ENCODE results near the gene KRTAP5-5. TPM values are rescaled to one million over a fixed set of nuclear protein-coding genes. Genes with fewer than 3 reads are reported as not detected.
"Not testable (repeated sequence)": the region's sequence is repeated elsewhere in the genome, so short reads cannot be mapped to it uniquely, and the experiment has no call there.

KRTAP5-5 gene
- polyA plus RNA-seq, 1 donor (not counting 4 experiments of a cell fraction or from before 2014, with no cell fraction given) = not detected

GRCh38 chr11:1669546-1670218, 40.1 kb downstream of the KRTAP5-5 start:
- Histone ChIP-seq H2AFZ (ENCODE audit: control insufficient read depth, low read length) (no peak overlapping the region), H3K4me2 (ENCODE audit: control insufficient read depth, extremely low read depth, insufficient read depth, low read depth, low read length) (no peak overlapping the region), H3K27me3 (ENCODE audit: control insufficient read depth, extremely low read depth, insufficient read depth, low read length) (peaks cover 38% of the 10 kb centered on the region), H3K27ac (ENCODE audit: control insufficient read depth, insufficient read depth, low read length) (no peak overlapping the region), H3K9me1 (ENCODE audit: control insufficient read depth, extremely low read depth, insufficient read depth, low read length) (no peaks in the 10 kb centered on the region), H4K20me1 (ENCODE audit: control insufficient read depth, extremely low read depth, insufficient read depth, low read length) (no peaks in the 10 kb centered on the region), H3K9me3 (ENCODE audit: control insufficient read depth, low read depth, low read length) (no peaks in the 10 kb centered on the region), H3K79me2 (ENCODE audit: control insufficient read depth, insufficient read depth, low read length) (no peaks in the 10 kb centered on the region), H3K4me3 (ENCODE audit: control insufficient read depth in 2 of 3, extremely low read depth in 1 of 3, insufficient read depth in 2 of 3, low read depth in 1 of 3, low read length in 3 of 3) (no peak overlapping the region), H3K4me1 (ENCODE audit: control insufficient read depth, extremely low read depth, insufficient read depth, low read length) (no peaks in the 10 kb centered on the region), H3K36me3 (ENCODE audit: control insufficient read depth in 2 of 2, extremely low read depth in 1 of 2, insufficient read depth in 2 of 2, low read length in 2 of 2) (no peaks in the 10 kb centered on the region), H3K9ac (ENCODE audit: control insufficient read depth, extremely low read depth, insufficient read depth, low read length) (no peak overlapping the region)
- no peak for TF ChIP-seq EZH2 (IDR thresholded peaks at IDR 0.05; ENCODE audit: low read length)
- TF ChIP-seq CTCF (optimal IDR thresholded peaks at IDR 0.05 in 1 of 3, IDR thresholded peaks at IDR 0.05 in 1 of 3, conservative IDR thresholded peaks at IDR 0.05 in 1 of 3; ENCODE audit: extremely low read depth in 1 of 3, insufficient read depth in 2 of 3, low read length in 3 of 3) = no peak
- DNase-seq (ENCODE audit: low read depth, low spot score) (no peak), FAIRE-seq (no peak)
- dilution Hi-C loops (cut with MboI; ENCODE audit: extremely low pct_ligation_motif_present, low sequenced_read_pairs) = no loop called here

GRCh38 chr11:1670457-1670856, 40.9 kb downstream of the KRTAP5-5 start:
- H3K36me3 ChIP-seq (ENCODE audit: control insufficient read depth in 2 of 2, extremely low read depth in 1 of 2, insufficient read depth in 2 of 2, low read length in 2 of 2); H3K9me3 ChIP-seq (ENCODE audit: control insufficient read depth, low read depth, low read length); H3K79me2 ChIP-seq (ENCODE audit: control insufficient read depth, insufficient read depth, low read length); H2AFZ ChIP-seq (ENCODE audit: control insufficient read depth, low read length); H3K4me1 ChIP-seq (ENCODE audit: control insufficient read depth, extremely low read depth, insufficient read depth, low read length); dilution Hi-C loops (cut with MboI; ENCODE audit: extremely low pct_ligation_motif_present, low sequenced_read_pairs); H3K27ac ChIP-seq (ENCODE audit: control insufficient read depth, insufficient read depth, low read length); H4K20me1 ChIP-seq (ENCODE audit: control insufficient read depth, extremely low read depth, insufficient read depth, low read length); H3K9ac ChIP-seq (ENCODE audit: control insufficient read depth, extremely low read depth, insufficient read depth, low read length); DNase-seq (ENCODE audit: low read depth, low spot score); FAIRE-seq; H3K4me2 ChIP-seq (ENCODE audit: control insufficient read depth, extremely low read depth, insufficient read depth, low read depth, low read length); H3K9me1 ChIP-seq (ENCODE audit: control insufficient read depth, extremely low read depth, insufficient read depth, low read length); H3K4me3 ChIP-seq (ENCODE audit: control insufficient read depth in 2 of 3, extremely low read depth in 1 of 3, insufficient read depth in 2 of 3, low read depth in 1 of 3, low read length in 3 of 3): not testable (repeated sequence)
- H3K27me3 ChIP-seq (ENCODE audit: control insufficient read depth, extremely low read depth, insufficient read depth, low read length) = peaks cover 42% of the 10 kb centered on the region

DNA sequence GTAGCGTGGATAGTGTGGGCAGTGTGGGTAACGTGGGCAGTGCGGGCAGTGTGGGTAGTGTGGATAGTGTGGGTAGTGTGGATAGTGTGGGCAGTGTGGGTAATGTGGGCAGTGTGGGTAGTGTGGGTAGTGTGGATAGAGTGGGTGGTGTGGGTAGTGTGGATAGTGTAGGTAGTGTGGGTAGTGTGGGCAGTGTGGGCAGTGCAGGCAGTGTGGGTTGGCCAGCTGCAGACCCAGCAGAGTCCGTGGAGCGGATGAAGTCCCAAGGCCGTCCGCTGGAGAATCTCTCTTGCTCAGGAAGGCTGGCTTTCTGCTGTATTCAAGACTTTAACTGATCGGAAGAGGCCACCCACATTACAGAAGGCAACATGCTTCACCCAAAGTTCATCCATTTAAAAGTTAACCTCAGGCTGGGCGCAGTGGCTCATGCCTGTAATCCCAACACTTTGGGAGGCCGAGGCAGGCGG, 41.4 kb downstream of the KRTAP5-5 start:
- Histone ChIP-seq H3K4me2 (ENCODE audit: control insufficient read depth, extremely low read depth, insufficient read depth, low read depth, low read length) (no peak overlapping the region), H3K36me3 (ENCODE audit: control insufficient read depth in 2 of 2, extremely low read depth in 1 of 2, insufficient read depth in 2 of 2, low read length in 2 of 2) (no peaks in the 10 kb centered on the region), H4K20me1 (ENCODE audit: control insufficient read depth, extremely low read depth, insufficient read depth, low read length) (no peaks in the 10 kb centered on the region), H2AFZ (ENCODE audit: control insufficient read depth, low read length) (no peak overlapping the region), H3K79me2 (ENCODE audit: control insufficient read depth, insufficient read depth, low read length) (no peaks in the 10 kb centered on the region), H3K4me3 (ENCODE audit: control insufficient read depth in 2 of 3, extremely low read depth in 1 of 3, insufficient read depth in 2 of 3, low read depth in 1 of 3, low read length in 3 of 3) (no peak overlapping the region), H3K4me1 (ENCODE audit: control insufficient read depth, extremely low read depth, insufficient read depth, low read length) (no peaks in the 10 kb centered on the region), H3K9me3 (ENCODE audit: control insufficient read depth, low read depth, low read length) (no peaks in the 10 kb centered on the region), H3K27ac (ENCODE audit: control insufficient read depth, insufficient read depth, low read length) (no peak overlapping the region), H3K27me3 (ENCODE audit: control insufficient read depth, extremely low read depth, insufficient read depth, low read length) (peaks cover 42% of the 10 kb centered on the region), H3K9me1 (ENCODE audit: control insufficient read depth, extremely low read depth, insufficient read depth, low read length) (no peaks in the 10 kb centered on the region), H3K9ac (ENCODE audit: control insufficient read depth, extremely low read depth, insufficient read depth, low read length) (no peak overlapping the region)
- dilution Hi-C loops (cut with MboI; ENCODE audit: extremely low pct_ligation_motif_present, low sequenced_read_pairs) = no loop called here
- DNase-seq (ENCODE audit: low read depth, low spot score) (no peak), FAIRE-seq (no peak)
- TF ChIP-seq CTCF (optimal IDR thresholded peaks at IDR 0.05 in 1 of 3, IDR thresholded peaks at IDR 0.05 in 1 of 3, conservative IDR thresholded peaks at IDR 0.05 in 1 of 3; ENCODE audit: extremely low read depth in 1 of 3, insufficient read depth in 2 of 3, low read length in 3 of 3) (no peak), EZH2 (IDR thresholded peaks at IDR 0.05; ENCODE audit: low read length) (no peak)
